ENCODE measurements around the gene ZFR. TPM values are rescaled to one million over a fixed set of nuclear protein-coding genes. Genes with fewer than 3 reads are reported as not detected.
"Not testable (repeated sequence)": the region's sequence is repeated elsewhere in the genome, so short reads cannot be mapped to it uniquely, and the experiment has no call there.

Gene ZFR
- total RNA-seq, 1 donor from 2014 or later, result 93.9 TPM

DNA sequence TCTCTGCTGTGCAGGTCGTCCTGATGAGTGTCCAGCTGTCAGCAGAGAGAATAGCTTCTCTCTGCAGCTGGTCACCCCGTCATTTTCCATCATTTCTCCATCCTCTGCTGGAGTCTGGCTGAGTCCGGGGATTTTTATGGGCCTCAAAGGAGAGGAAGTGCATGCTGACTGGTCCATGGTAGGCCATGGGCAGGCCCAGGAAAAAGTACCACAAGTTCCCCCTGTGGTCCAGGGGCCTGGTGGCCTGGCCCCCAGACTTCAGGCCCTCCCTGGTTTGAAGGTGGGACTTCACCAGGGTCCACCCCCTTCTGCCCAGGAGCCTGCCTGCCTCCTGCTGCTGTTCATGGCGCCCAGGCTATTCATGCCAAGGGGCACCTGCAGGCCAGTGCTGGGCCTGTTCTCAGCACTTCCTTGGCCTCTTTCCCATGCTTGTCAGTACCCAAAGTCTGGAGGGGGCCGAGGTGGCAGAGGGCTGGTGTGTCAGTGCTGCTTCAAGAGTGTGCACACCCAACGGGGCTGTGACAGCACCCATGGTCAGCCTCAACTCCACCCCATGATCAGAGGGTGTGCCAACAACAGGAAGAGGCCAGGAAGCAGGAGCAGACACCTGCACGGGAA lies 124.5 kb downstream of the ZFR start:
- no peak for DNase-seq

GRCh38 chr5:32319392-32319791 lies 125.1 kb downstream of the ZFR start:
- DNase-seq, result no peak

DNA sequence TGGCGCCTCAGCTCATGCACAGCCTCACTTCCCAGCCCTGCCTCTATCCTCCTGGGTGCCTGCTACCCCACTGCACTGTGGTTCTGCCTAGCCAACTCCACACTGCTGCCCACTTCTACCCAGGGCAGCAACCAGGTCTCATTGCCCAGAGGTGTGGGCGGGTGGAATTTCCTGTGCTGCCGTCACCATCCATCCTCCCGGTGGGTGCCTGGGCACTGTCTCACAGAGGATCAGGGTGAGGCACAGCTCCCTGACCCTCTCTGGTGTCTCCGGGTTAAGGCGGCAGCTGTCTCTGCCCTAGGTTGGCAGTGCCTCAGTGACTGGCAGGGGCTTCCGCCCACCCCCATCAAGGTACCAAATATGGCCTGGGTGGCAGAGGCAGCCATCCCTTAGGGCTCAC lies 127.5 kb downstream of the ZFR start:
- DNase-seq, result no peak

- no peak for DNase-seq
Measured at GRCh38 chr5:32315221-32316014, 129.1 kb downstream of the ZFR start.

DNA sequence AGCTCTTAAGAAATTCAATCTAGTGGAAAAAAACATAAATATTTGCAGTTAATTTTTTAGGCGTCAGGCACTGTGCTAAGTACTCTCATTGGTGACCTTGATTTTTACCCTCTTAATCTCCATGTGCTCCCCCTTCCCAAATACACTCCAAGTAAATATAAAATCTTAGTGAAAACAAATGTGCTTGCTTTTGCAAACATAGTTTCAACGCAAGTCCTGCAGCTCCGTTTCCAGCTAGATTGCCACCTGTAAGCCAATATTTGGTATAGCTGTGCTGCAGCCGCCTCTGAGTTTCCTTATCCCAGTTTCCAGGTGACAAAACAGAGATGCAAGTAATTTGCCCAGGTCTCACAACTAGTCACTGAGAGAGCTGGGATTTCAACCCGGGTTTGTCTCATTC lies 129.9 kb downstream of the ZFR start:
- DNase-seq, result no peak

- DNase-seq, result not testable (repeated sequence)
Measured at GRCh38 chr5:32314152-32314488, 130.4 kb downstream of the ZFR start.

DNA sequence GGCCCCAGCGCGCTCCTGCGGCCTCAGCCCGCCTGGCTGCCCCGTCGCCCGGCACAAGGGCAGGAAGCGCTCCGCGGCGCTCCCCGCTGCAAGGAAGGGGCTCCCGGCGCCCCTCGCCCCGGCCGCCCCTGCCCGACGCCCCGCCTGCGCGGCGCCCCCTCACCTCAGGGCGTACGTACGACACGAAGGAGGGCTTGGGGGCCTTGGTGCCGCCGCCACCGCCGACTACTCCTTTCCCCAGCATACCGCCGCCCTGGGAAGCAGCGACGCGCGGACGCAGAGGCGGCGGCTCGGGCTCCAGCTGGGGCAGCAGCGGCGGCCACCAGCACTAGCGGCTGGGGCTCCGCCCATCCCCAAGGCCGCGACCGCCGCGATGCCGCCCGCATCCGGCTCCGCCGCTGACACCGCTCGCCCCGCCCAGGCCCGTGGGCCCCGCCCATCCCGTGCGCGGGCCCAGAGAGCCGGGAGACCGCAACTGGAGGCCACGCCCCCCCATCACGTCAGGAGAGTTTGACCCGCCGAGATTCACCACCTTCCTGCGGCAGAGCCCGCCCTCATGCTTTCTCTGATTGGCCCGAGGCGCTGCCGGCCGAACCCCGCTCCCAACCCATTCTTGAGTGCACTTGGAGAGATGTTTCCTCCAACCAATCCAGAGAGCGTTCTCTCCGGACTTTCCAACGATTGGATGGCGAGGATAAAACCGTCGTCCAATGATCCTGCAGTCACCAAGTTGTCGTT lies 131.8 kb downstream of the ZFR start, which contains the start of gene MTMR12:
MTMR12 (minus strand) TSS at position 345 of the 738 bp plus-strand sequence; CDS start at position 244, 101 bp downstream.
- peak; percentile 100 for DNase-seq

DNA sequence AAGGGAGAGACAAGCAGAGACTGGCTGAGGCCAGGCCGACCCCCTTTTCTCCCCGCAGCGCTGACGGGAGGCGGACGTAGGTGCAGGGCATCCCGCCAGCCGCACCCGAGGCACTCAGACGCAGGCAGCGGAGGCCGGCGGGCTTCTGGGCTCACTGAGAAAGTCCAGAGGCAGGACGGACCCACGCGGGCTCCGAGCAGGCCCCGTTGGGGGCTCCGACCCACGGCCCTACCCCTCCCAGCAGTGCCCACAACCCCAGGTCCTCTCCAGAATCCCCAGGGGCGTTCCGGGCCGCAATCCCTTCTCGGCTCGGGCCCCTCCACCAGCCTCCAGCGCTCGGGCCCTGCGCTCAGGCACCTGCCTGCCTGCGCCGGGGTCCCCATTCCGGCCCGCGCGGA lies 132.3 kb downstream of the ZFR start:
- peak; percentile 76 for DNase-seq

GRCh38 chr5:32311404-32312196 lies 132.9 kb downstream of the ZFR start:
- DNase-seq, result peak; percentile 19

DNA sequence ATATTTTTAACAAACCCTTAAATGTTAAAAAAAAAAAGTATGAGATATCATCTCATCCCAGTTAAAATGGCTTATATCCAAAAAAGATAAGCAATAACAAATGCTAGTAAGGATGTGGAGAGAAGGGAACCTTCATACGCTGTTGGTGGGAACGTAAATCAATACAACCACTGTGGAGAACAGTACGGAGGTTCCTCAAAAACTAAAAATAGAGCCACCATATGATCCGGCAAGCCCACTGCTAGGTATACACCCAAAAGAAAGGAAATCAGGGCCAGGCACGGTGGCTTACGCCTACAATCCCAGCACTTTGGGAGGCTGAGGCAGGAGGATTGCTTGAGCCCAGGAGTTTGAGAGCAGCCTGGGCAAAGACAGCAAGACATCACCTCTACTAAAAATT lies 134.8 kb downstream of the ZFR start:
- no peak for DNase-seq

- DNase-seq, result no peak
Measured at GRCh38 chr5:32308946-32309345, 135.6 kb downstream of the ZFR start.

- no peak for DNase-seq
Measured at GRCh38 chr5:32307769-32308194, 136.8 kb downstream of the ZFR start.

DNA sequence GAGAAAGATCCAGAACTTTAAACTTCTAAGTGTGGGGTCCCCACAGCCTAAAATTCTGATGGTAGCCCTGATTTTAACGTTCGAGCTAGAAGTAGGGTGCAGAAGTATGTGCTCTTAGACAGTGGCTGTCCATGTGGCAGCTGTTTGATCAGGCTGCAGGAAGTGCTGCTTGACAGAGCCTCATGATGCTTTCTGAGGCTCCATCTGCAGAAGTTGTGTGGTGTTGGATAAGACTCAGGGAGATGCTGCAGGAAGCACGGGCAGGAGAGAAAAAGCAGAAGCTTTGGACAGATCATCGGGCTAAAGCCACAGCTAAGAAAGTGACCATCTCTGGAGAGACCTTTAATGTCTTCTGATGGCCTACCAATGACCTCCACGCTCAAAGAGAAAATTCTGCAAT lies 139.9 kb downstream of the ZFR start:
- no peak for DNase-seq

Small RNA genes within 50 kb of the gene (small RNA-seq; reads per million reads assigned to genes)
- gene MIR579 (ENCODE audit: low replicate concordance), result 0.10 reads per million
- not detected for gene RNU6-378P (ENCODE audit: low replicate concordance)

Other genes starting within 250 kb of the ZFR start
- 26.0 TPM for gene MTMR12, start 131.8 kb downstream of the ZFR start, total RNA-seq
- 252 TPM for gene SUB1, start 140.8 kb upstream of the ZFR start, total RNA-seq